Measurements from ENCODE around the gene NOL6. TPM values are rescaled to one million over a fixed set of nuclear protein-coding genes. Genes with fewer than 3 reads are reported as not detected.

Gene NOL6
- total RNA-seq, 1 experiment from 2014 or later, result 64.4 TPM

- Histone ChIP-seq H3K23ac (ENCODE audit: insufficient read length, low read depth, low read length) (no peak overlapping the region), H2AK5ac (ENCODE audit: insufficient read length, low read length) (no peak overlapping the region), H3K4ac (ENCODE audit: low read depth, low read length) (no peak overlapping the region), H3K79me1 (ENCODE audit: insufficient read depth, low read depth, low read length, poor library complexity, severe bottlenecking) (no peaks in the 10 kb centered on the region), H2BK120ac (ENCODE audit: low read depth, low read length, poor library complexity, severe bottlenecking) (no peak overlapping the region), H4K5ac (ENCODE audit: insufficient read length, low read depth, low read length) (no peak overlapping the region), H3K56ac (ENCODE audit: insufficient read length, low read depth, low read length) (no peak overlapping the region), H3K9ac (ENCODE audit: extremely low read depth, insufficient read length, low read length) (no peak overlapping the region), H3K27ac (ENCODE audit: insufficient read length, low read depth, low read length) (no peak overlapping the region), H3K27me3 (ENCODE audit: insufficient read depth, low read length) (peaks cover 4% of the 10 kb centered on the region; the same call in 1 of the 2 replicates), H2BK15ac (ENCODE audit: low read depth, low read length) (no peak overlapping the region), H3K4me1 (ENCODE audit: insufficient read depth, low read length) (peaks cover 4% of the 10 kb centered on the region; the same call in 1 of the 2 replicates), H3K23me2 (ENCODE audit: insufficient read length, low read depth, low read length, poor library complexity, severe bottlenecking) (peaks cover 6% of the 10 kb centered on the region), H2BK20ac (ENCODE audit: low read depth, low read length, poor library complexity, severe bottlenecking) (no peak overlapping the region), H2AFZ (ENCODE audit: low read length) (no peak overlapping the region), H3K18ac (ENCODE audit: insufficient read length, low read depth, low read length) (no peak overlapping the region), H3T11ph (ENCODE audit: low read length) (no peak overlapping the region), H2BK5ac (ENCODE audit: insufficient read length, low read length) (no peak overlapping the region), H3K14ac (ENCODE audit: insufficient read depth, low read length) (no peak overlapping the region; the same call in 1 of the 2 replicates), H3K9me3 (ENCODE audit: control insufficient read depth, low read depth, low read length) (no peaks in the 10 kb centered on the region), H2BK12ac (ENCODE audit: insufficient read length, low read depth, low read length) (no peak overlapping the region), H4K8ac (replicated peaks; ENCODE audit: insufficient read length, low read depth, low read length) (no peak overlapping the region), H4K91ac (ENCODE audit: insufficient read length, low read depth, low read length) (no peak overlapping the region), H3K4me2 (ENCODE audit: insufficient read depth, insufficient read length, low read length) (no peak overlapping the region), H4K20me1 (ENCODE audit: control insufficient read depth, insufficient read depth, insufficient read length) (no peaks in the 10 kb centered on the region), H3K79me2 (ENCODE audit: insufficient read depth, low read length) (no peaks in the 10 kb centered on the region)
- no peak for DNase-seq
- TF ChIP-seq CTCF (conservative IDR thresholded peaks at IDR 0.05), result no peak
- no CpG with 5 or more reads among the region's 4 CpGs for WGBS (ENCODE audit: extremely low coverage, insufficient read length, low lambda C conversion rate)
- Mint-ChIP-seq H3K4me1 (peaks cover 19 to 37% of the 10 kb centered on the region in 2 experiments), H3K36me3 (ENCODE audit: insufficient read depth in 1 of 3, low read depth in 3 of 3) (no peaks in the 10 kb centered on the region), H3K27me3 (ENCODE audit: low read depth) (peaks cover 40% of the 10 kb centered on the region), H3K4me3 (no peak overlapping the region), H3K27ac (no peak overlapping the region), H3K9me3 (no peaks in the 10 kb centered on the region)
These were observed 23.0 kb downstream of the NOL6 start for GRCh38 chr9:33450621-33451146.

Measured in H9 (cell line).